Testis (tissue), 2 donors: ENCODE results near the gene RGMA.
A peak's percentile ranks its signal among the peaks of the same experiment; 100 is the strongest.

Experiments
- POLR2A ChIP-seq: fragments of 450-650 bp; IDR thresholded peaks from one replicate; pipeline ENCODE4 v1.6.1; 2017; ENCODE audit warnings: antibody characterized with exemption, mild to moderate bottlenecking, moderate library complexity
- TF ChIP-seq, protein P1 (sequence below), 3 experiments: fragments of 450-650 bp in 2 of 3; fragments of 200-600 bp in 1 of 3; sonication (generic) in 1 of 3; IDR thresholded peaks; one replicate each; pipeline ENCODE4 v1.5.1; 2016 to 2019; ENCODE audit warnings: antibody characterized with exemption in 3 of 3, mild to moderate bottlenecking in 2 of 3, moderate library complexity in 1 of 3

DNA sequence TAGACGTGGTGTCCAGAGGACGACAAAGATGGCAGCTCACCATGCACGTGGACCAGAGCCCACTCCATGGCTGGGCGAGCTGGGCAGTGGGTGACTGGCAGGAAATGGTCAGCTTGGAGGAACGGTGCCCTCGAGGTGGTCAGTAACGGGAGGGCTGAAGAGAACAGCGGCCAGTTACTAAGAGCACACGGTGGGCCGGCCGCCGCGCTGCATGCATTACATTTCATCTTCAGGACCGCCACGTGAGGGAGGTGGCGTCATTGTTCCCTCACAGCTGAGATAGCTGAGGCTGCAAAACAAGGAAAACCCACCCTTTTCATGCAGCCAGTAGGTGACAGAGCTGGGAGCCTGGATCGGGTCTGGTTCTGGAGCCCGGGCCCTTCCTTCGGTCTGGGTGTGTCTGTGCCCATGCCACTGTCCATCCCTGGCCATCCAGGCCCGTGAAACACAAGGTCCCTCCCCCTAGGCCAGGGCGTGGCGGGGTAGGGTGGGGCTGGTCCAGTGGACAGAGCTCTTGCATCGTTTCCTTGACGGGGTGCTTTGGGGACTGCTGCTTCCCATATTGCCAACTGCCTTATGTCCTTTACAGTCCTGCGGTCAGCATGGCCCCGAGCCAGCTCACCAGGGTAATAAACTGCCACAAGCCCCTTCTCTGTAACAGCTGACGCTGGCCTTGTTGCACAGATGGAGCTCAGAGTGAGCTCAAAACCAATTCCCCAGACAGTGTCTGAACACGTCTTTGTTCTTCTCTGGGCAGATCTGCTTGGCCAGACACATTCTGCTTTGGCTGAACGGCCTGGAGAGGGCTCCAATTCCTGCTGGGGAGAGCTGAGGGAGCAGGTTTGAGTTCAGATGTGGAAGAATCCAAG is 51.8 kb downstream of the RGMA start:
- TF ChIP-seq, protein P1, sequence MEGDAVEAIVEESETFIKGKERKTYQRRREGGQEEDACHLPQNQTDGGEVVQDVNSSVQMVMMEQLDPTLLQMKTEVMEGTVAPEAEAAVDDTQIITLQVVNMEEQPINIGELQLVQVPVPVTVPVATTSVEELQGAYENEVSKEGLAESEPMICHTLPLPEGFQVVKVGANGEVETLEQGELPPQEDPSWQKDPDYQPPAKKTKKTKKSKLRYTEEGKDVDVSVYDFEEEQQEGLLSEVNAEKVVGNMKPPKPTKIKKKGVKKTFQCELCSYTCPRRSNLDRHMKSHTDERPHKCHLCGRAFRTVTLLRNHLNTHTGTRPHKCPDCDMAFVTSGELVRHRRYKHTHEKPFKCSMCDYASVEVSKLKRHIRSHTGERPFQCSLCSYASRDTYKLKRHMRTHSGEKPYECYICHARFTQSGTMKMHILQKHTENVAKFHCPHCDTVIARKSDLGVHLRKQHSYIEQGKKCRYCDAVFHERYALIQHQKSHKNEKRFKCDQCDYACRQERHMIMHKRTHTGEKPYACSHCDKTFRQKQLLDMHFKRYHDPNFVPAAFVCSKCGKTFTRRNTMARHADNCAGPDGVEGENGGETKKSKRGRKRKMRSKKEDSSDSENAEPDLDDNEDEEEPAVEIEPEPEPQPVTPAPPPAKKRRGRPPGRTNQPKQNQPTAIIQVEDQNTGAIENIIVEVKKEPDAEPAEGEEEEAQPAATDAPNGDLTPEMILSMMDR (IDR thresholded peaks at IDR 0.05): peak in 1 of 3 experiments; percentile 8
- no peak for TF ChIP-seq POLR2A
